IMR-90 (cell line): ENCODE results near the gene AGXT. TPM values are rescaled to one million over a fixed set of nuclear protein-coding genes. Genes with fewer than 3 reads are reported as not detected.

Experiments
- ATAC-seq: fragments of 200-7000 bp; cut with Tn5 transposase; 2 replicates; pipeline ENCODE4 v1.9.1; 2020; ENCODE audit warnings: low read depth, mild to moderate bottlenecking, moderate library complexity
- BruUV-seq: library from RNA; stranded (reverse); fragments of 400-500 nt; replicated peaks from 2 replicates; lab custom pipeline; 2021; lab: Mats Ljungman, UMichigan
- CTCF ChIA-PET: fragments of 300-600 bp; formaldehyde crosslinking; extraction: SDS; loops from one replicate; lab custom pipeline; 2021; ENCODE audit warnings: antibody characterized with exemption; lab: Yijun Ruan, JAX
- POLR2A ChIA-PET: fragments of 300-600 bp; sonication (Branson Sonifier 250); formaldehyde crosslinking; loops from one replicate; lab custom pipeline; 2022; ENCODE audit warnings: antibody characterized with exemption; ENCODE audit not compliant: unreplicated experiment; lab: Charles Lee
- DNase-seq: peaks from one replicate; pipeline ENCODE4 v3.0.0; 2013
- H2AFZ ChIP-seq: replicated peaks from 2 replicates; pipeline ENCODE3; 2013; ENCODE audit warnings: low read length, mild to moderate bottlenecking; ENCODE audit not compliant: poor library complexity
- H2AK5ac ChIP-seq: 2 replicates; pipeline ENCODE4 v1.6.1; 2013; ENCODE audit warnings: low read depth, low read length, inconsistent platforms
- H2AK9ac ChIP-seq: replicated peaks from 2 replicates; pipeline ENCODE3; 2013; ENCODE audit warnings: mild to moderate bottlenecking, low read depth, low read length, moderate library complexity; ENCODE audit not compliant: poor library complexity
- H2BK120ac ChIP-seq: 2 replicates; pipeline ENCODE4 v1.6.1; 2013; ENCODE audit warnings: low read depth, low read length, inconsistent platforms
- H2BK15ac ChIP-seq: 3 replicates; pipeline ENCODE4 v1.6.1; 2013; ENCODE audit warnings: low read depth, low read length, inconsistent platforms
- H2BK20ac ChIP-seq: 2 replicates; pipeline ENCODE4 v1.6.1; 2013; ENCODE audit warnings: low read depth, mild to moderate bottlenecking, inconsistent platforms, low read length, moderate library complexity
- H2BK5ac ChIP-seq: 2 replicates; pipeline ENCODE4 v1.6.1; 2013; ENCODE audit warnings: mild to moderate bottlenecking, low read depth, low read length, inconsistent platforms; ENCODE audit not compliant: poor library complexity, severe bottlenecking
- H3K14ac ChIP-seq: replicated peaks from 2 replicates; pipeline ENCODE4 v1.6.1; 2013; ENCODE audit warnings: low read depth, low read length, inconsistent platforms
- H3K18ac ChIP-seq: 2 replicates; pipeline ENCODE4 v1.6.1; 2013; ENCODE audit warnings: low read depth, low read length, control low read depth
- H3K23ac ChIP-seq: 2 replicates; pipeline ENCODE4 v1.6.1; 2013; ENCODE audit warnings: low read depth, low read length, inconsistent platforms
- H3K27ac ChIP-seq: 2 replicates; pipeline ENCODE4 v1.5.1; 2013; ENCODE audit warnings: mild to moderate bottlenecking, control low read depth, low read length; ENCODE audit not compliant: insufficient read depth
- H3K27me3 ChIP-seq: 2 replicates; pipeline ENCODE4 v1.6.1; 2013; ENCODE audit warnings: low read length; ENCODE audit not compliant: control insufficient read depth, insufficient read depth
- H3K36me3 ChIP-seq: 2 replicates; pipeline ENCODE4 v1.6.1; 2013; ENCODE audit warnings: low read length, mixed read lengths; ENCODE audit not compliant: control insufficient read depth, insufficient read depth
- H3K4ac ChIP-seq: 2 replicates; pipeline ENCODE4 v1.6.1; 2013; ENCODE audit warnings: low read depth, low read length, inconsistent platforms
- H3K4me1 ChIP-seq: 2 replicates; pipeline ENCODE4 v1.6.1; 2013; ENCODE audit warnings: low read length, mixed read lengths; ENCODE audit not compliant: control insufficient read depth, insufficient read depth
- H3K4me2 ChIP-seq: 2 replicates; pipeline ENCODE4 v1.6.1; 2013; ENCODE audit warnings: low read depth, mild to moderate bottlenecking, control low read depth, low read length, moderate library complexity
- H3K4me3 ChIP-seq: 2 replicates; pipeline ENCODE4 v1.5.1; 2013; ENCODE audit warnings: low read depth, mild to moderate bottlenecking, control low read depth, low read length, moderate library complexity; ENCODE audit not compliant: insufficient read depth
- H3K56ac ChIP-seq: 2 replicates; pipeline ENCODE4 v1.6.1; 2013; ENCODE audit warnings: low read length, inconsistent platforms; ENCODE audit not compliant: insufficient read depth; ENCODE audit errors: extremely low read depth
- H3K79me1 ChIP-seq, 2 experiments: 2 replicates each; pipeline ENCODE4 v1.6.1; 2013; ENCODE audit warnings: low read length in 2 of 2, inconsistent platforms in 1 of 2, low read depth in 1 of 2
- H3K9ac ChIP-seq: 2 replicates; pipeline ENCODE4 v1.6.1; 2013; ENCODE audit warnings: low read depth, low read length, control low read depth
- H3K9me1 ChIP-seq: 2 replicates; pipeline ENCODE4 v1.6.1; 2013; ENCODE audit warnings: low read length, inconsistent platforms; ENCODE audit not compliant: insufficient read depth
- H3K9me3 ChIP-seq: 2 replicates; pipeline ENCODE4 v1.6.1; 2013; ENCODE audit warnings: low read length; ENCODE audit not compliant: control insufficient read depth, insufficient read depth
- H4K20me1 ChIP-seq: 2 replicates; pipeline ENCODE4 v1.6.1; 2013; ENCODE audit warnings: low read length, inconsistent platforms; ENCODE audit not compliant: insufficient read depth
- H4K5ac ChIP-seq: 2 replicates; pipeline ENCODE4 v1.6.1; 2013; ENCODE audit warnings: mild to moderate bottlenecking, low read depth, low read length, control low read depth
- H4K8ac ChIP-seq, 2 experiments: 2 replicates each; pipeline ENCODE4 v1.6.1; 2013; ENCODE audit warnings: low read depth in 2 of 2, low read length in 2 of 2, control low read depth in 1 of 2, inconsistent platforms in 1 of 2
- H4K91ac ChIP-seq: 2 replicates; pipeline ENCODE4 v1.6.1; 2013; ENCODE audit warnings: low read depth, low read length, inconsistent platforms; ENCODE audit not compliant: insufficient read depth
- BHLHE40 ChIP-seq: fragments of 150-350 bp; IDR thresholded peaks from 2 replicates; pipeline ENCODE4 v1.6.1; 2016; ENCODE audit warnings: mild to moderate bottlenecking, low read depth, low read length
- CEBPB ChIP-seq: IDR thresholded peaks from 2 replicates; pipeline ENCODE4 v1.6.1; 2012; ENCODE audit warnings: low read depth, low read length, improper control_type of control experiment
- CHD1 ChIP-seq: IDR thresholded peaks from 2 replicates; pipeline ENCODE4 v1.6.1; 2012; ENCODE audit warnings: low read depth, low read length, improper control_type of control experiment
- FOS ChIP-seq: fragments of 150-350 bp; IDR thresholded peaks from 2 replicates; pipeline ENCODE4 v1.6.1; 2016; ENCODE audit warnings: low read depth, low read length
- MAFK ChIP-seq: IDR thresholded peaks from 2 replicates; pipeline ENCODE4 v1.6.1; 2012; ENCODE audit warnings: low read depth, low read length, improper control_type of control experiment
- MAZ ChIP-seq: IDR thresholded peaks from 2 replicates; pipeline ENCODE4 v1.6.1; 2012; ENCODE audit warnings: low read depth, mild to moderate bottlenecking, low read length, improper control_type of control experiment, moderate library complexity, borderline replicate concordance
- MXI1 ChIP-seq: IDR thresholded peaks from 2 replicates; pipeline ENCODE4 v1.6.1; 2012; ENCODE audit warnings: low read depth, mild to moderate bottlenecking, low read length, moderate library complexity, borderline replicate concordance
- NFE2L2 ChIP-seq: fragments of 150-350 bp; IDR thresholded peaks from 2 replicates; pipeline ENCODE4 v1.6.1; 2016; ENCODE audit warnings: low read depth, mild to moderate bottlenecking, low read length
- POLR2A ChIP-seq: IDR thresholded peaks from 2 replicates; pipeline ENCODE4 v1.6.1; 2012; ENCODE audit warnings: mild to moderate bottlenecking, low read depth, low read length
- RAD21 ChIP-seq: IDR thresholded peaks from 2 replicates; pipeline ENCODE4 v1.6.1; 2012; ENCODE audit warnings: low read length, improper control_type of control experiment
- RCOR1 ChIP-seq: IDR thresholded peaks from 2 replicates; pipeline ENCODE4 v1.6.1; 2012; ENCODE audit warnings: mild to moderate bottlenecking, low read length, improper control_type of control experiment; ENCODE audit not compliant: insufficient replicate concordance
- RFX5 ChIP-seq: IDR thresholded peaks from 2 replicates; pipeline ENCODE4 v1.8.0; 2012; ENCODE audit warnings: low read depth, mild to moderate bottlenecking, low read length, moderate library complexity
- WGBS, 2 experiments: methylation state at CpG; one replicate each; pipeline versions ENCODE4 v1.1.5 to v1.1.7; 2013; ENCODE audit warnings: missing lambda C conversion rate in 2 of 2; ENCODE audit not compliant: insufficient read length in 1 of 2; ENCODE audit errors: extremely low coverage in 2 of 2; 5-methylcytosine and 5-hydroxymethylcytosine counted together
- dilution Hi-C: fragments of 300-500 bp; cut with HindIII; formaldehyde crosslinking; loops from one replicate; pipeline ENCODE4 v1.14.3; 2018; ENCODE audit warnings: low sequenced_read_pairs; ENCODE audit not compliant: unreplicated experiment
- in situ Hi-C: fragments of 300-500 bp; cut with MboI; formaldehyde crosslinking; loops from 3 replicates; pipeline ENCODE4 v1.14.3; 2019; ENCODE audit warnings: low sequenced_read_pairs, inconsistent platforms, mixed read lengths
- intact Hi-C: fragments of 100-400 bp; cut with micrococcal nuclease; formaldehyde crosslinking; loops from 2 replicates; pipeline ENCODE4 v1.10.0; 2022
- polyA plus RNA-seq, 3 experiments: library from polyadenylated mRNA; depleted of rRNA; stranded (reverse); fragments of >200 nt; gene quantifications; 2 replicates each; pipeline ENCODE4 v1.2.3, GENCODE V29; 2012; ENCODE audit warnings: low replicate concordance in 1 of 3
- total RNA-seq: library from RNA; depleted of rRNA; stranded (reverse); fragments of >200 nt; gene quantifications from 2 replicates; pipeline ENCODE4 v1.2.3, GENCODE V29; 2012
- TF ChIP-seq, protein P1 (sequence below): conservative IDR thresholded peaks from 2 replicates; pipeline ENCODE4 v1.5.1; 2012; ENCODE audit warnings: mild to moderate bottlenecking, low read depth, low read length, improper control_type of control experiment
- TF ChIP-seq, protein P2 (sequence below): fragments of 150-350 bp; IDR thresholded peaks from 2 replicates; pipeline ENCODE4 v1.6.1; 2017; ENCODE audit warnings: mild to moderate bottlenecking, antibody characterized with exemption, low read length, low read depth

AGXT gene
- total and polyA plus RNA-seq, 2 of the 4 experiments (the other 2 are of a cell fraction) = not detected

DNA sequence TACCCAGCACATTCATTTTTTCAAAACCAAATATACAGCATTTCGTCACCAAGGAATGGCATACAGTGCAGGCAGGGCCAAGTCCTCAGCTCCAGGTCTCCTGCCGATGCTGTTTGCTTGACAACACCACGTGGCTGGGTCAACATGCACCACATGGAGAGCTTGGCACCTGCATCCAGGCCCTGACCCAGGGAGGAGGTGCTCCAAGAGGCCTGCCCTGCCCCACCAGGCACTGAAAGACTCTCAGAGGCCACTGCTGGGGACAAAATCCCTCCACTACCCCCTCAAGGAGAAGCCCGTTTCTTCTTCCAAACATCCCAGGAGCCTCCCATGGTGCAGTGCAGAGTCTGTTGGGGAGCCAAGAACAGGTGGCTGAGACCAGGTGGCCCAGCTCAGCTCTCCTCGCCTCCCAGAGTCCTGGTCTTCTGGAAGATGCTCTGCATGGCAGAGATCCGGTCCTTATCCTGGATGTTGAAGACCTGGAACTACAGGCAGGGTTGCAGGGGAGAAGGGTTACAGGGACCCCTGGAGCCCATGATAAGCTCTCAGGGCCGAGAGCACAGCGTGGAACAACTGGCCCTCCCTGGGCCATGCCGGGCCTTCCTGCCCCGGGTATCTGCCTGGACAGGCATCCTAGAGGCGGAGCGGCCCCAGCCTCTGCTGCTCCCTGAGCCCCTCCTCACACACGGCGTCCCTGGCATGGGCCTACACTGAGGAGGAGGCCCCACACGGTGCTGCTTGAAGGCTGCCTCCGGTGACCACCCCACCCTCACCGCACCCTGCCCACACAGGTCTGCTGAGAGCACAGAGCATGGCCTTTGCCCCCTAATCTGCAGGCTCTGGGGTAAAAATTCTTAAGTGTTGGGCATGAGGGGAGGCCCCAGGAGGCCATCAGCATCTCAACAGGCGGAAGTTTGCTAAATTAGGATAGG, 18.3 kb downstream of the AGXT start (continued):
- no peak for TF ChIP-seq CHD1

DNA sequence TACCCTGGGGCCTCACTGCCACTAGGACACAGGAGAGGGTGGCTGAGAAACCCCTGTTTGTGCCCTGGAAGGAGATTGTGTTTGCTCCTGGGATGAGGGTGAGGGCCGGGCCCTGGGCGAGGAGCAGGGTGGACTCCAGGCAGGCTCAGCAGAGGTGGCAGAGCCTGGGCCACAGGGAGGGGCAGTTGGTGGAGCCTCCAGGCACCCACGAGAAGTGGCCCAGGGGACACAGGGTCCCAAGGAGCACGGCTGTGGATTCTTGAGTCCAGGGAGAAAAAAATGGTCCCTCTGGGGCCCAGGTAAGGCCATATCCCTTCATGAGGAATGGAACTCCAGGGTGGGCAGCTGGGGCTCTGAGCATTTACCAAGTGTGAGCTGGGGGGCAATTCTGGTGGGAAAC, 19.0 kb downstream of the AGXT start:
- no peaks in the 10 kb centered on the region for H3K9me1 ChIP-seq
- 40% methylated on average over 1 of the region's 4 CpGs; no CpG with 5 or more reads in 1 of the 2 experiments for WGBS, 2 experiments
- H2AFZ ChIP-seq = no peak overlapping the region
- H2AK5ac ChIP-seq = no peak overlapping the region
- no peaks in the 10 kb centered on the region for H4K20me1 ChIP-seq
- no peak overlapping the region for H2BK20ac ChIP-seq
- POLR2A ChIA-PET = no interaction called here
- no peak overlapping the region for H2BK5ac ChIP-seq
- H3K4me2 ChIP-seq = no peak overlapping the region
- no peak overlapping the region for H2BK15ac ChIP-seq
- no TSS peak for BruUV-seq
- H3K4ac ChIP-seq = no peak overlapping the region
- H3K4me3 ChIP-seq = no peak overlapping the region
- CTCF ChIA-PET = no interaction called here
- H4K91ac ChIP-seq = no peak overlapping the region
- H3K9me3 ChIP-seq = no peaks in the 10 kb centered on the region
- intact Hi-C loops (no loop called here), dilution Hi-C loops (no loop called here), in situ Hi-C loops (no loop called here)
- no peak overlapping the region for H4K8ac ChIP-seq
- H3K27ac ChIP-seq = no peak overlapping the region
- H3K36me3 ChIP-seq = no peaks in the 10 kb centered on the region
- no peak overlapping the region for H3K56ac ChIP-seq
- H4K5ac ChIP-seq = no peak overlapping the region
- H3K27me3 ChIP-seq = peaks cover 6% of the 10 kb centered on the region
- no peak overlapping the region for H2BK120ac ChIP-seq
- ATAC-seq (no peak), DNase-seq (no peak)
- H3K23ac ChIP-seq = no peak overlapping the region
- H3K79me1 ChIP-seq = no peaks in the 10 kb centered on the region
- H2AK9ac ChIP-seq = no peak overlapping the region
- H3K14ac ChIP-seq = no peak overlapping the region
- no peak overlapping the region for H3K18ac ChIP-seq
- no peak overlapping the region for H3K9ac ChIP-seq
- no peaks in the 10 kb centered on the region for H3K4me1 ChIP-seq
- TF ChIP-seq POLR2A = no peak
- no peak for TF ChIP-seq RCOR1
- no peak for TF ChIP-seq CHD1
- no peak for TF ChIP-seq MAFK
- TF ChIP-seq, protein P1, sequence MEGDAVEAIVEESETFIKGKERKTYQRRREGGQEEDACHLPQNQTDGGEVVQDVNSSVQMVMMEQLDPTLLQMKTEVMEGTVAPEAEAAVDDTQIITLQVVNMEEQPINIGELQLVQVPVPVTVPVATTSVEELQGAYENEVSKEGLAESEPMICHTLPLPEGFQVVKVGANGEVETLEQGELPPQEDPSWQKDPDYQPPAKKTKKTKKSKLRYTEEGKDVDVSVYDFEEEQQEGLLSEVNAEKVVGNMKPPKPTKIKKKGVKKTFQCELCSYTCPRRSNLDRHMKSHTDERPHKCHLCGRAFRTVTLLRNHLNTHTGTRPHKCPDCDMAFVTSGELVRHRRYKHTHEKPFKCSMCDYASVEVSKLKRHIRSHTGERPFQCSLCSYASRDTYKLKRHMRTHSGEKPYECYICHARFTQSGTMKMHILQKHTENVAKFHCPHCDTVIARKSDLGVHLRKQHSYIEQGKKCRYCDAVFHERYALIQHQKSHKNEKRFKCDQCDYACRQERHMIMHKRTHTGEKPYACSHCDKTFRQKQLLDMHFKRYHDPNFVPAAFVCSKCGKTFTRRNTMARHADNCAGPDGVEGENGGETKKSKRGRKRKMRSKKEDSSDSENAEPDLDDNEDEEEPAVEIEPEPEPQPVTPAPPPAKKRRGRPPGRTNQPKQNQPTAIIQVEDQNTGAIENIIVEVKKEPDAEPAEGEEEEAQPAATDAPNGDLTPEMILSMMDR = no peak
- TF ChIP-seq NFE2L2 = no peak
- TF ChIP-seq MAZ = no peak
- TF ChIP-seq RFX5 = no peak
- TF ChIP-seq MXI1 = no peak
- TF ChIP-seq CEBPB = no peak
- no peak for TF ChIP-seq BHLHE40
- no peak for TF ChIP-seq FOS
- TF ChIP-seq, protein P2, sequence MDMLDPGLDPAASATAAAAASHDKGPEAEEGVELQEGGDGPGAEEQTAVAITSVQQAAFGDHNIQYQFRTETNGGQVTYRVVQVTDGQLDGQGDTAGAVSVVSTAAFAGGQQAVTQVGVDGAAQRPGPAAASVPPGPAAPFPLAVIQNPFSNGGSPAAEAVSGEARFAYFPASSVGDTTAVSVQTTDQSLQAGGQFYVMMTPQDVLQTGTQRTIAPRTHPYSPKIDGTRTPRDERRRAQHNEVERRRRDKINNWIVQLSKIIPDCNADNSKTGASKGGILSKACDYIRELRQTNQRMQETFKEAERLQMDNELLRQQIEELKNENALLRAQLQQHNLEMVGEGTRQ = no peak
- TF ChIP-seq RAD21 = no peak
